K562 (cell line): ENCODE data around the gene SMIM30. TPM values are rescaled to one million over a fixed set of nuclear protein-coding genes. Genes with fewer than 3 reads are reported as not detected.
A peak's percentile ranks its signal among the peaks of the same experiment; 100 is the strongest.

Experiments used
- ADNP ChIP-seq: fragments of 200-800 bp; sonication (Bioruptor generic); IDR thresholded peaks from 2 replicates; pipeline ENCODE4 v1.6.1; 2016; ENCODE audit warnings: missing genetic modification characterization, missing compliant biosample characterization
- ATF3 ChIP-seq, 2 experiments: fragments of 450-650 bp in 1 of 2; sonication (generic) in 1 of 2; formaldehyde crosslinking in 1 of 2; IDR thresholded peaks in 1 of 2; conservative IDR thresholded peaks in 1 of 2; 2 replicates each; pipeline versions ENCODE4 v1.6.1 to v1.8.1; 2016 to 2023; ENCODE audit warnings: mild to moderate bottlenecking in 2 of 2, moderate library complexity in 2 of 2, inconsistent platforms in 1 of 2, missing genetic modification reagents in 1 of 2
- E2F6 ChIP-seq, 2 experiments: IDR thresholded peaks; 2 replicates each; pipeline ENCODE4 v1.6.1; 2011; ENCODE audit warnings: borderline replicate concordance in 1 of 2, control low read depth in 1 of 2, low read depth in 1 of 2, low read length in 1 of 2, mild to moderate bottlenecking in 1 of 2, mixed read lengths in 1 of 2, moderate library complexity in 1 of 2; ENCODE audit not compliant: insufficient read depth in 1 of 2, insufficient read length in 1 of 2, poor library complexity in 1 of 2, severe bottlenecking in 1 of 2; ENCODE audit errors: extremely low read depth in 1 of 2
- ETS1 ChIP-seq: conservative IDR thresholded peaks from 2 replicates; pipeline ENCODE4 v1.6.1; 2011; ENCODE audit warnings: low read depth, mild to moderate bottlenecking, low read length; ENCODE audit not compliant: control insufficient read depth
- FOS ChIP-seq: IDR thresholded peaks from 3 replicates; pipeline ENCODE4 v1.6.1; 2011; ENCODE audit not compliant: insufficient read length; ENCODE audit errors: extremely low read depth
- FOXO4 ChIP-seq: fragments of 450-650 bp; formaldehyde crosslinking; IDR thresholded peaks from 2 replicates; pipeline ENCODE4 v1.4.0; 2020; ENCODE audit warnings: mild to moderate bottlenecking, moderate library complexity
- GABPB2 ChIP-seq: fragments of 250-450 bp; sonication (Bioruptor Pico); conservative IDR thresholded peaks from 2 replicates; pipeline ENCODE4 v1.5.1; 2021; ENCODE audit warnings: mild to moderate bottlenecking
- HNRNPK ChIP-seq: fragments of 200-400 bp; formaldehyde crosslinking; IDR thresholded peaks from one replicate; pipeline ENCODE4 v1.6.1; 2018; ENCODE audit warnings: mild to moderate bottlenecking, low read depth, low read length; ENCODE audit not compliant: poor library complexity, severe bottlenecking
- NFYB ChIP-seq: IDR thresholded peaks from 2 replicates; pipeline ENCODE4 v1.6.1; 2011; ENCODE audit warnings: mild to moderate bottlenecking, moderate library complexity; ENCODE audit not compliant: insufficient read length; ENCODE audit errors: extremely low read depth
- SOX6 ChIP-seq: fragments of 450-650 bp; IDR thresholded peaks from 2 replicates; pipeline ENCODE4 v1.6.1; 2014; ENCODE audit warnings: mild to moderate bottlenecking
- ZKSCAN8 ChIP-seq: fragments of 200-800 bp; sonication (Bioruptor generic); IDR thresholded peaks from 2 replicates; pipeline ENCODE4 v1.6.1; 2016; ENCODE audit warnings: missing genetic modification characterization, missing compliant biosample characterization
- ZNF318 ChIP-seq, 2 experiments: fragments of 450-650 bp; IDR thresholded peaks; 2 replicates each; pipeline ENCODE4 v1.6.1; 2016; ENCODE audit warnings: mild to moderate bottlenecking in 2 of 2, borderline replicate concordance in 1 of 2, low read depth in 1 of 2, moderate library complexity in 1 of 2
- ZNF766 ChIP-seq: fragments of 200-800 bp; sonication (Bioruptor generic); conservative IDR thresholded peaks from 2 replicates; pipeline ENCODE4 v1.6.1; 2016; ENCODE audit warnings: missing genetic modification characterization, missing compliant biosample characterization
- polyA plus RNA-seq, 8 experiments: library from polyadenylated mRNA; depleted of rRNA in 4 of 8; stranded (reverse) in 5 of 8; unstranded in 3 of 8; fragments of >200 nt; fragmentation: Nextera tagmentation in 2 of 8; fragmentation: Illumina TruSeq in 1 of 8; extraction: Ambion mirVana in 2 of 8; extraction: Trizol in 1 of 8; gene quantifications; 2 replicates each; pipeline versions ENCODE4 v1.2.1 to v1.2.3, GENCODE V29; 2011 to 2014; ENCODE audit warnings: inconsistent platforms in 1 of 8, missing spikeins in 1 of 8
- total RNA-seq, 7 experiments: library from RNA; depleted of rRNA in 6 of 7; stranded (reverse); fragments of >200 nt in 6 of 7; fragmentation: Illumina TruSeq in 2 of 7; extraction: Trizol in 2 of 7; gene quantifications; 2 replicates each; pipeline versions ENCODE4 v1.2.1 to v1.2.3, GENCODE V29; 2011 to 2021; ENCODE audit warnings: low replicate concordance in 1 of 7

SMIM30 gene
- total and polyA plus RNA-seq, 9 of the 15 experiments (the other 6 are each of a cell fraction or from before 2014, with no cell fraction given), result 161 to 891 (median 316) TPM

- 0 out of 4 replicates have a peak, but pooled peaks of 1 of the 2 experiments have one; percentile 3 for TF ChIP-seq ZNF318 (IDR thresholded peaks at IDR 0.05; ENCODE audit: borderline replicate concordance in 1 of 2, low read depth in 1 of 2)
- no peak for TF ChIP-seq FOS
- no peak for TF ChIP-seq GABPB2 (CRISPR knock-in tag)
- no peak for TF ChIP-seq HNRNPK
- TF ChIP-seq FOXO4 (CRISPR knock-in tag), result no peak
- TF ChIP-seq NFYB, result no peak
- peak; percentile 44; the same call in 1 of the 2 replicates for TF ChIP-seq ZNF766 (CRISPR knock-in tag)
- no peak for TF ChIP-seq ETS1
- peak; percentile 36; the same call in 1 of the 2 replicates for TF ChIP-seq SOX6
- TF ChIP-seq ATF3 (IDR thresholded peaks at IDR 0.05), result peak; percentile 66; the same call in 1 of the 2 replicates
- no peak for TF ChIP-seq ATF3 (CRISPR knock-in tag; conservative IDR thresholded peaks at IDR 0.05)
- no peak for TF ChIP-seq ZKSCAN8
- TF ChIP-seq ADNP (tag), result no peak
- no peak for TF ChIP-seq E2F6 (IDR thresholded peaks at IDR 0.05; ENCODE audit: borderline replicate concordance in 1 of 2, extremely low read depth in 1 of 2, insufficient read depth in 1 of 2, insufficient read length in 1 of 2, low read depth in 1 of 2, low read length in 1 of 2, poor library complexity in 1 of 2, severe bottlenecking in 1 of 2)
These were observed 25.6 kb downstream of the SMIM30 start (continued) for GRCh38 chr7:113092762-113093161.
